Fibroblast of pulmonary artery (primary cell): ENCODE measurements around the gene BCL2.

Source experiments
- DNase-seq: peaks from one replicate; pipeline ENCODE4 v3.0.0-alpha.2; 2010; ENCODE audit warnings: low read depth
- H3K4me3 ChIP-seq: replicated peaks from 2 replicates; pipeline ENCODE4 v1.5.1; 2011; ENCODE audit warnings: low read depth, mild to moderate bottlenecking, control low read depth, low read length, moderate library complexity
- CTCF ChIP-seq: IDR thresholded peaks from 2 replicates; pipeline ENCODE4 v1.5.1; 2011; ENCODE audit warnings: mild to moderate bottlenecking, control low read depth, low read length, inconsistent platforms; ENCODE audit errors: missing control alignments

The BCL2 gene

GRCh38 chr18:63257453-63257852, 62.1 kb downstream of the BCL2 start:
- DNase-seq, result no peak
- H3K4me3 ChIP-seq, result no peak overlapping the region
- no peak for TF ChIP-seq CTCF

GRCh38 chr18:63255435-63255834, 64.1 kb downstream of the BCL2 start:
- DNase-seq, result no peak
- TF ChIP-seq CTCF, result no peak
- H3K4me3 ChIP-seq, result no peak overlapping the region

GRCh38 chr18:63254716-63255399, 64.7 kb downstream of the BCL2 start:
- no peak for DNase-seq
- no peak for TF ChIP-seq CTCF

DNA sequence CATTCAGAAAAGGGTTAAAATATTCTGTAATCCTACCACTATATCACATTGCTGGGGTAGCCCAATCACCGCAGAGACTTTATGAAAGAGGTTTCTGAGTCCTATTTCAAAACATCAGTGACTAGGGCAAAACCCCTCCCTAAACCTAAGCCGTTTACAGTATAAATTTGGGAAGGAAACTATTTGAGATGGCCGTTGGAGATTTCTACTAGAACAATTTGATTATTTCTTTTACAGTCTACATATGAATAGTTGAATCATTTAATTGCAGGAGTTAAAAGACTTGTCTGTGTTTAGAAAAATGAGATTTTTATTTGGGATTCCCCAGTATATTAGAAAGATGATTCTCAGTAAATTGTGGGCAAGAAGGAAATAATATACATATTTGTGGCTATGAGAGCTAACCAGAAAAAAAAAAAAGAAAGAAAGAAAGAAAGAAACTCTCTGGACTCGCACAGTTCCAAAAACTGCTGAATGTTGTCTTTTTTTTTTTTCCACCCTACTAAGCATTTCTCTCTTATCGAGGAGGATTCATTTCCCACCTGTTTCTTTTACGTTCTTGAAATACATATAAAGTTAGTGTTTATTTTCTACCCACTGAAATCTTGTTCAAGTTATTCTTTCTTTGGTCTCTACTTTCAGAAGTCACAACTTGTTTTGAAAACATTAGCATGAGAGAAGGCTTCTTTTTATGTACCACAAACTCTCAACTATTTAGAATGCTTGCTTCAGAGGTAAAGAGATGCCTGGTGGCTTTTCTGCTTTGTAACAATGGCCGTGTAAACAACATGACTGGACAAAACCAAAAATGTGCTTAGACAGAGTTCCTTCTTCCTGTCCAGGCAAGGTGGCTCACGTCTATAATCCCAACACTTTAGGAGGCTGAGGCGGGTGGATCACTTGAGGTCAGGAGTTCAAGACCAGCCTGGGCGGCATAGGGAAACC, 65.9 kb downstream of the BCL2 start:
- peak; percentile 42 for DNase-seq
- no peak for TF ChIP-seq CTCF
- H3K4me3 ChIP-seq, result no peak overlapping the region

More at GRCh38 chr18:63254716-63255399, 64.7 kb downstream of the BCL2 start:
- H3K4me3 ChIP-seq, result no peak overlapping the region

DNA sequence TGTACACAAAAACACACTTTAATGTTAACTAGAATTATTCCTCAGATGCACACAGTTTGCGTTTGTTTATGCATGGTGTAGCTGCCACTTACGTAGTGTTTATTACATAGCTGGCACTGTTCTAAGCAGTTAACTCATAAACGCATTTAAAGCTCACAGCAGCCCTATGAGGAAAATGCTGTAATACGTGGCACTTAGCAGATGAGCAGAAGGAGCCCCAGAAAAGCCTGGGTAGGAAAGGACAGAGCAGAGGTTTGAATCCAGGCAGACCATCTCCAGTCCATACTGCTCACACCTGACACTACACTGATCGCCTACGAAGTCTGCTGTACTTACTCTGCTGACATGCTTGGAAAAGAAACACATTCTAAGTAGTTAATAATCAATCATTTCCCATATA, 66.6 kb downstream of the BCL2 start:
- no peak for TF ChIP-seq CTCF
- H3K4me3 ChIP-seq, result no peak overlapping the region
- no peak for DNase-seq

GRCh38 chr18:63249771-63250170, 69.8 kb downstream of the BCL2 start:
- no peak for TF ChIP-seq CTCF
- DNase-seq, result no peak
- H3K4me3 ChIP-seq, result no peak overlapping the region

DNA sequence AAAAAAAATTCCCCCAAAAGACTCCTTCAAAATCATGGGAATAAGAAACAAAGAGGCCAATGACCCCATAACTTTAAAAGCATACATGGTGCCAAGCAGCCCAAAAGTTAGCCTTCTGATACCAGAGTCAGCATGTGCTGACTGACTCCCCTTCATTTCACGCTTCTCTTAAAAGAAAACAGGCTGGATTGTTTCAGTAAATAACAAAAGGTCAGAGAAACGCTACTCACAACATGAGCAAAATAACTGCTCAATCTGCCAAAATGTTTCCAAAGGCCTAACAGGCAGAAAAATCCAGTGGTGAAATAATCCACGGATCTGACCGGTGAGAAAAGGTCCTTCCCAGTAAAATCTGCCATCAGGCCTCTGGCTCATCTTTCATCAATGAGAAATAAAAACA, 71.6 kb downstream of the BCL2 start:
- no peak for DNase-seq
- H3K4me3 ChIP-seq, result no peak overlapping the region
- TF ChIP-seq CTCF, result no peak
